ENCODE measurements around the gene TTC34. TPM values are rescaled to one million over a fixed set of nuclear protein-coding genes. Genes with fewer than 3 reads are reported as not detected.
"Not testable (repeated sequence)": the region's sequence is repeated elsewhere in the genome, so short reads cannot be mapped to it uniquely, and the experiment has no call there.

TTC34 gene
- total RNA-seq, 1 experiment from 2014 or later: 0.79 TPM

GRCh38 chr1:2750041-2750680 lies 51.3 kb downstream of the TTC34 start:
- CTCF ChIA-PET; H3K36me3 ChIP-seq (ENCODE audit: control insufficient read depth, insufficient read depth, low read length); H3K27ac Mint-ChIP-seq (ENCODE audit: unreplicated experiment); H3K27me3 Mint-ChIP-seq (ENCODE audit: insufficient read depth, unreplicated experiment); H3K27me3 ChIP-seq (replicated peaks; ENCODE audit: control insufficient read depth, insufficient read depth, low read length); H3K36me3 Mint-ChIP-seq (ENCODE audit: insufficient read depth, unreplicated experiment); H3K4me3 Mint-ChIP-seq (ENCODE audit: unreplicated experiment); H3K4me3 ChIP-seq (ENCODE audit: low read depth, low read length); H3K9me3 ChIP-seq; H3K4me1 ChIP-seq; H3K9me3 Mint-ChIP-seq (ENCODE audit: unreplicated experiment); BruUV-seq (replicated peaks); DNase-seq; intact Hi-C loops (cut with micrococcal nuclease; ENCODE audit: unreplicated experiment); POLR2A ChIA-PET; H3K4me1 Mint-ChIP-seq (ENCODE audit: low read depth, unreplicated experiment): not testable (repeated sequence)

- CTCF ChIA-PET; intact Hi-C loops (cut with micrococcal nuclease; ENCODE audit: unreplicated experiment); H3K27me3 Mint-ChIP-seq (ENCODE audit: insufficient read depth, unreplicated experiment); H3K36me3 Mint-ChIP-seq (ENCODE audit: insufficient read depth, unreplicated experiment); H3K4me3 ChIP-seq (ENCODE audit: low read depth, low read length); H3K27me3 ChIP-seq (replicated peaks; ENCODE audit: control insufficient read depth, insufficient read depth, low read length); H3K9me3 Mint-ChIP-seq (ENCODE audit: unreplicated experiment); DNase-seq; H3K27ac Mint-ChIP-seq (ENCODE audit: unreplicated experiment); H3K4me1 ChIP-seq; H3K9me3 ChIP-seq; H3K4me1 Mint-ChIP-seq (ENCODE audit: low read depth, unreplicated experiment); BruUV-seq (replicated peaks); POLR2A ChIA-PET; H3K36me3 ChIP-seq (ENCODE audit: control insufficient read depth, insufficient read depth, low read length); H3K4me3 Mint-ChIP-seq (ENCODE audit: unreplicated experiment): not testable (repeated sequence)
Observed at GRCh38 chr1:2748626-2749025, 52.9 kb downstream of the TTC34 start.

- H3K27me3 ChIP-seq (replicated peaks; ENCODE audit: control insufficient read depth, insufficient read depth, low read length); H3K36me3 ChIP-seq (ENCODE audit: control insufficient read depth, insufficient read depth, low read length); intact Hi-C loops (cut with micrococcal nuclease; ENCODE audit: unreplicated experiment); H3K4me3 Mint-ChIP-seq (ENCODE audit: unreplicated experiment); H3K4me1 Mint-ChIP-seq (ENCODE audit: low read depth, unreplicated experiment); POLR2A ChIA-PET; H3K4me3 ChIP-seq (ENCODE audit: low read depth, low read length); H3K27me3 Mint-ChIP-seq (ENCODE audit: insufficient read depth, unreplicated experiment); H3K9me3 Mint-ChIP-seq (ENCODE audit: unreplicated experiment); H3K4me1 ChIP-seq; H3K9me3 ChIP-seq; H3K27ac Mint-ChIP-seq (ENCODE audit: unreplicated experiment); DNase-seq; CTCF ChIA-PET; BruUV-seq (replicated peaks); H3K36me3 Mint-ChIP-seq (ENCODE audit: insufficient read depth, unreplicated experiment): not testable (repeated sequence)
Observed at GRCh38 chr1:2694796-2695195, 106.7 kb downstream of the TTC34 start.

GRCh38 chr1:2690180-2690579 lies 111.3 kb downstream of the TTC34 start:
- H3K4me3 Mint-ChIP-seq (ENCODE audit: unreplicated experiment); POLR2A ChIA-PET; CTCF ChIA-PET; H3K4me1 Mint-ChIP-seq (ENCODE audit: low read depth, unreplicated experiment); H3K36me3 Mint-ChIP-seq (ENCODE audit: insufficient read depth, unreplicated experiment); H3K36me3 ChIP-seq (ENCODE audit: control insufficient read depth, insufficient read depth, low read length); intact Hi-C loops (cut with micrococcal nuclease; ENCODE audit: unreplicated experiment); H3K27me3 ChIP-seq (replicated peaks; ENCODE audit: control insufficient read depth, insufficient read depth, low read length); DNase-seq; H3K9me3 Mint-ChIP-seq (ENCODE audit: unreplicated experiment); H3K4me1 ChIP-seq; H3K9me3 ChIP-seq; H3K27me3 Mint-ChIP-seq (ENCODE audit: insufficient read depth, unreplicated experiment); BruUV-seq (replicated peaks); H3K27ac Mint-ChIP-seq (ENCODE audit: unreplicated experiment); H3K4me3 ChIP-seq (ENCODE audit: low read depth, low read length): not testable (repeated sequence)

GRCh38 chr1:2688336-2688665 lies 113.2 kb downstream of the TTC34 start:
- H3K36me3 Mint-ChIP-seq (ENCODE audit: insufficient read depth, unreplicated experiment): not testable (repeated sequence)

GRCh38 chr1:2687638-2688335 lies 113.7 kb downstream of the TTC34 start:
- CTCF ChIA-PET; H3K36me3 ChIP-seq (ENCODE audit: control insufficient read depth, insufficient read depth, low read length); H3K4me3 Mint-ChIP-seq (ENCODE audit: unreplicated experiment); H3K9me3 ChIP-seq; H3K4me1 Mint-ChIP-seq (ENCODE audit: low read depth, unreplicated experiment); H3K27me3 Mint-ChIP-seq (ENCODE audit: insufficient read depth, unreplicated experiment); H3K27me3 ChIP-seq (replicated peaks; ENCODE audit: control insufficient read depth, insufficient read depth, low read length); H3K4me3 ChIP-seq (ENCODE audit: low read depth, low read length); BruUV-seq (replicated peaks); POLR2A ChIA-PET; H3K36me3 Mint-ChIP-seq (ENCODE audit: insufficient read depth, unreplicated experiment); DNase-seq; H3K9me3 Mint-ChIP-seq (ENCODE audit: unreplicated experiment); H3K4me1 ChIP-seq; intact Hi-C loops (cut with micrococcal nuclease; ENCODE audit: unreplicated experiment); H3K27ac Mint-ChIP-seq (ENCODE audit: unreplicated experiment): not testable (repeated sequence)

More at GRCh38 chr1:2688336-2688665, 113.2 kb downstream of the TTC34 start:
- H3K27ac Mint-ChIP-seq (ENCODE audit: unreplicated experiment); H3K4me3 Mint-ChIP-seq (ENCODE audit: unreplicated experiment); H3K9me3 ChIP-seq; DNase-seq; POLR2A ChIA-PET; H3K36me3 ChIP-seq (ENCODE audit: control insufficient read depth, insufficient read depth, low read length); H3K9me3 Mint-ChIP-seq (ENCODE audit: unreplicated experiment); H3K4me1 ChIP-seq; H3K4me3 ChIP-seq (ENCODE audit: low read depth, low read length); H3K27me3 Mint-ChIP-seq (ENCODE audit: insufficient read depth, unreplicated experiment); BruUV-seq (replicated peaks); H3K27me3 ChIP-seq (replicated peaks; ENCODE audit: control insufficient read depth, insufficient read depth, low read length); intact Hi-C loops (cut with micrococcal nuclease; ENCODE audit: unreplicated experiment); CTCF ChIA-PET; H3K4me1 Mint-ChIP-seq (ENCODE audit: low read depth, unreplicated experiment): not testable (repeated sequence)

- H3K4me3 ChIP-seq (ENCODE audit: low read depth, low read length); intact Hi-C loops (cut with micrococcal nuclease; ENCODE audit: unreplicated experiment); CTCF ChIA-PET; H3K36me3 Mint-ChIP-seq (ENCODE audit: insufficient read depth, unreplicated experiment); DNase-seq; BruUV-seq (replicated peaks); H3K4me3 Mint-ChIP-seq (ENCODE audit: unreplicated experiment); H3K4me1 Mint-ChIP-seq (ENCODE audit: low read depth, unreplicated experiment); H3K27me3 Mint-ChIP-seq (ENCODE audit: insufficient read depth, unreplicated experiment); H3K36me3 ChIP-seq (ENCODE audit: control insufficient read depth, insufficient read depth, low read length); H3K9me3 ChIP-seq; H3K27ac Mint-ChIP-seq (ENCODE audit: unreplicated experiment); POLR2A ChIA-PET; H3K4me1 ChIP-seq; H3K9me3 Mint-ChIP-seq (ENCODE audit: unreplicated experiment); H3K27me3 ChIP-seq (replicated peaks; ENCODE audit: control insufficient read depth, insufficient read depth, low read length): not testable (repeated sequence)
Observed at GRCh38 chr1:2687174-2687591, 114.3 kb downstream of the TTC34 start.
